HCT116 (cell line): ENCODE measurements around the gene COA8. TPM values are rescaled to one million over a fixed set of nuclear protein-coding genes. Genes with fewer than 3 reads are reported as not detected.

ENCODE experiments used
- ATAC-seq: fragments of 200-7000 bp; cut with Tn5 transposase; 2 replicates; pipeline ENCODE4 v1.9.1; 2020; ENCODE audit warnings: mild to moderate bottlenecking, moderate library complexity
- BruUV-seq: library from RNA; stranded (reverse); fragments of 400-500 nt; replicated peaks from 2 replicates; lab custom pipeline; 2021; lab: Mats Ljungman, UMichigan
- CTCF ChIA-PET: fragments of 300-600 bp; sonication (Branson Sonifier 250); formaldehyde crosslinking; loops from one replicate; lab custom pipeline; 2021; ENCODE audit warnings: antibody characterized with exemption; lab: Charles Lee
- POLR2A ChIA-PET: fragments of 300-600, 350-600 bp; sonication (Branson Sonifier 250); formaldehyde crosslinking; loops from one replicate; lab custom pipeline; 2021; ENCODE audit warnings: antibody characterized with exemption; lab: Charles Lee
- RAD21 ChIA-PET, 2 experiments: fragments of 300-600 bp; sonication (Branson Sonifier 250); formaldehyde crosslinking; loops; one replicate each; lab custom pipeline; 2023; ENCODE audit warnings: low total read pairs in 2 of 2; ENCODE audit not compliant: uncharacterized antibody in 2 of 2, unreplicated experiment in 2 of 2, low non-redundant PET in 1 of 2; lab: Charles Lee
- DNase-seq: peaks from one replicate; pipeline ENCODE4 v3.0.0-alpha.2; 2010; ENCODE audit warnings: low read depth, low spot score
- H2AFZ ChIP-seq: fragments of 200-600 bp; shearing (Covaris generic), sonication (generic); 2 replicates; pipeline ENCODE4 v1.6.1; 2017; ENCODE audit warnings: low read depth, mixed run types, mixed read lengths, antibody characterized with exemption, low read length; ENCODE audit not compliant: poor library complexity, severe bottlenecking
- H3K27ac ChIP-seq: 2 replicates; pipeline ENCODE4 v1.5.1; 2012; ENCODE audit warnings: low read depth, low read length
- H3K27me3 ChIP-seq: fragments of 200-600 bp; sonication (generic); 2 replicates; pipeline ENCODE4 v1.6.1; 2016; ENCODE audit warnings: mixed run types, low read length, mixed read lengths; ENCODE audit not compliant: insufficient read depth
- H3K36me3 ChIP-seq, 2 experiments: fragments of 200-500 bp in 1 of 2; fragments of 200-600 bp in 1 of 2; sonication (Bioruptor generic) in 1 of 2; sonication (generic) in 1 of 2; 2 replicates each; pipeline versions ENCODE4 v1.5.1 to v1.6.1; 2014 to 2016; ENCODE audit warnings: low read length in 2 of 2, inconsistent platforms in 1 of 2, mixed read lengths in 1 of 2, mixed run types in 1 of 2; ENCODE audit not compliant: insufficient read depth in 2 of 2, control insufficient read depth in 1 of 2
- H3K4me1 ChIP-seq, 2 experiments: fragments of 200-600 bp in 1 of 2; sonication (generic) in 1 of 2; 2 replicates each; pipeline versions ENCODE4 v1.5.1 to v1.6.1; 2012 to 2017; ENCODE audit warnings: low read length in 2 of 2, inconsistent platforms in 1 of 2, mild to moderate bottlenecking in 1 of 2, mixed read lengths in 1 of 2, mixed run types in 1 of 2, moderate library complexity in 1 of 2; ENCODE audit not compliant: insufficient read depth in 2 of 2, control insufficient read depth in 1 of 2
- H3K4me2 ChIP-seq: fragments of 200-600 bp; sonication (generic); 2 replicates; pipeline ENCODE4 v1.6.1; 2017; ENCODE audit warnings: mixed run types, low read length, mixed read lengths
- H3K4me3 ChIP-seq, 2 experiments: fragments of 200-600 bp in 1 of 2; sonication (generic) in 1 of 2; replicated peaks in 1 of 2; 2 replicates each; pipeline ENCODE4 v1.5.1; 2011 to 2016; ENCODE audit warnings: low read length in 2 of 2, control low read depth in 1 of 2, low read depth in 1 of 2, mild to moderate bottlenecking in 1 of 2, mixed read lengths in 1 of 2, mixed run types in 1 of 2
- H3K79me2 ChIP-seq: fragments of 200-600 bp; sonication (generic); 2 replicates; pipeline ENCODE4 v1.6.1; 2017; ENCODE audit warnings: mild to moderate bottlenecking, mixed run types, low read length, moderate library complexity, mixed read lengths; ENCODE audit not compliant: insufficient read depth
- H3K9ac ChIP-seq: fragments of 200-600 bp; sonication (generic); 2 replicates; pipeline ENCODE4 v1.6.1; 2016; ENCODE audit warnings: low read length, mixed read lengths
- H3K9me2 ChIP-seq: fragments of 200-600 bp; sonication (generic), shearing (Covaris generic); 2 replicates; pipeline ENCODE4 v1.6.1; 2017; ENCODE audit warnings: mixed run types, mild to moderate bottlenecking, moderate library complexity; ENCODE audit not compliant: insufficient read depth
- H3K9me3 ChIP-seq, 2 experiments: fragments of 200-500 bp in 1 of 2; fragments of 200-600 bp in 1 of 2; sonication (Bioruptor generic) in 1 of 2; sonication (generic) in 1 of 2; 2 replicates each; pipeline ENCODE4 v1.6.1; 2014 to 2017; ENCODE audit warnings: low read length in 2 of 2, mixed read lengths in 2 of 2, inconsistent platforms in 1 of 2, low read depth in 1 of 2, mild to moderate bottlenecking in 1 of 2, mixed run types in 1 of 2, moderate library complexity in 1 of 2; ENCODE audit not compliant: control insufficient read depth in 1 of 2, insufficient read depth in 1 of 2
- H4K20me1 ChIP-seq: fragments of 200-600 bp; sonication (generic), shearing (Covaris generic); 2 replicates; pipeline ENCODE4 v1.6.1; 2017; ENCODE audit warnings: mixed run types, mild to moderate bottlenecking, moderate library complexity; ENCODE audit not compliant: insufficient read depth
- CBX3 ChIP-seq: IDR thresholded peaks from 2 replicates; pipeline ENCODE4 v1.6.1; 2012; ENCODE audit warnings: low read depth
- CEBPB ChIP-seq: IDR thresholded peaks from 2 replicates; pipeline ENCODE4 v1.6.1; 2012; ENCODE audit warnings: low read depth
- CTCF ChIP-seq, 3 experiments: fragments of 200-600 bp in 1 of 3; sonication (generic) in 1 of 3; IDR thresholded peaks in 2 of 3; conservative IDR thresholded peaks in 1 of 3; 2 replicates each; pipeline ENCODE4 v1.5.1; 2012 to 2017; ENCODE audit warnings: low read depth in 2 of 3, low read length in 2 of 3, antibody characterized with exemption in 1 of 3, borderline replicate concordance in 1 of 3, control low read depth in 1 of 3, mild to moderate bottlenecking in 1 of 3, mixed read lengths in 1 of 3, mixed run types in 1 of 3, moderate library complexity in 1 of 3; ENCODE audit not compliant: insufficient read depth in 1 of 3
- EGR1 ChIP-seq: IDR thresholded peaks from 2 replicates; pipeline ENCODE4 v1.6.1; 2012; ENCODE audit warnings: low read depth
- ELF1 ChIP-seq: IDR thresholded peaks from 2 replicates; pipeline ENCODE4 v1.6.1; 2012; ENCODE audit warnings: low read depth, borderline replicate concordance
- EZH2phosphoT487 ChIP-seq: fragments of 200-600 bp; IDR thresholded peaks from 2 replicates; pipeline ENCODE4 v1.6.1; 2018; ENCODE audit warnings: antibody characterized with exemption, borderline replicate concordance
- FOSL1 ChIP-seq: IDR thresholded peaks from 2 replicates; pipeline ENCODE4 v1.6.1; 2012; ENCODE audit warnings: low read depth
- JUND ChIP-seq: IDR thresholded peaks from 2 replicates; pipeline ENCODE4 v1.6.1; 2012
- MAX ChIP-seq: IDR thresholded peaks from 2 replicates; pipeline ENCODE4 v1.6.1; 2012
- POLR2A ChIP-seq: IDR thresholded peaks from 2 replicates; pipeline ENCODE4 v1.7.0; 2011; ENCODE audit warnings: borderline replicate concordance; ENCODE audit not compliant: insufficient read depth, insufficient read length; ENCODE audit errors: extremely low read depth
- POLR2AphosphoS5 ChIP-seq: IDR thresholded peaks from 2 replicates; pipeline ENCODE4 v1.6.1; 2011; ENCODE audit warnings: mild to moderate bottlenecking, low read depth, low read length, moderate library complexity
- RAD21 ChIP-seq: IDR thresholded peaks from 2 replicates; pipeline ENCODE4 v1.6.1; 2012; ENCODE audit warnings: low read depth, mild to moderate bottlenecking
- SIN3A ChIP-seq: IDR thresholded peaks from 2 replicates; pipeline ENCODE4 v1.6.1; 2012; ENCODE audit warnings: low read depth
- SP1 ChIP-seq: IDR thresholded peaks from 2 replicates; pipeline ENCODE4 v1.6.1; 2012; ENCODE audit warnings: low read depth
- SRF ChIP-seq: IDR thresholded peaks from 2 replicates; pipeline ENCODE4 v1.6.1; 2012; ENCODE audit warnings: low read depth
- TCF7L2 ChIP-seq: IDR thresholded peaks from 2 replicates; pipeline ENCODE4 v1.7.0; 2011; ENCODE audit warnings: borderline replicate concordance, inconsistent platforms; ENCODE audit not compliant: insufficient read depth, insufficient read length; ENCODE audit errors: extremely low read depth
- ZBTB33 ChIP-seq: IDR thresholded peaks from 2 replicates; pipeline ENCODE4 v1.6.1; 2011; ENCODE audit warnings: mild to moderate bottlenecking, low read length, moderate library complexity; ENCODE audit not compliant: insufficient replicate concordance; ENCODE audit errors: extremely low read depth
- ZFX ChIP-seq: fragments of 450-650 bp; IDR thresholded peaks from 2 replicates; pipeline ENCODE4 v1.6.1; 2017
- ZNF274 ChIP-seq: fragments of 200-500 bp; sonication (Bioruptor generic); IDR thresholded peaks from 2 replicates; pipeline ENCODE4 v1.6.1; 2014; ENCODE audit warnings: mild to moderate bottlenecking, low read depth, low read length, inconsistent platforms
- intact Hi-C: fragments of 100-400 bp; cut with micrococcal nuclease; formaldehyde crosslinking; loops from 2 replicates; pipeline ENCODE4 v1.10.0; 2022
- total RNA-seq: library from RNA; stranded (reverse); gene quantifications from one replicate; pipeline ENCODE4 v1.2.1, GENCODE V29; 2021; ENCODE audit not compliant: unreplicated experiment

Gene COA8
- total RNA-seq, 1 experiment from 2014 or later = 29.4 TPM

GRCh38 chr14:103611215-103611614 is 48.5 kb downstream of the COA8 start:
- CTCF ChIA-PET = no interaction called here
- H3K79me2 ChIP-seq = no peaks in the 10 kb centered on the region
- no peaks in the 10 kb centered on the region for H3K9me2 ChIP-seq
- POLR2A ChIA-PET = no interaction called here
- H3K4me3 ChIP-seq = no peak overlapping the region
- no peak overlapping the region for H3K27ac ChIP-seq
- no peaks in the 10 kb centered on the region for H3K4me1 ChIP-seq
- H3K9me3 ChIP-seq = peaks cover 0 to 9% of the 10 kb centered on the region in 2 experiments; a peak in 3 of 4 replicates
- H4K20me1 ChIP-seq = no peaks in the 10 kb centered on the region
- TF ChIP-seq MAX = no peak
- TF ChIP-seq CBX3 = no peak
- no peak for TF ChIP-seq SP1
- no peak for TF ChIP-seq ZFX
- no peak for TF ChIP-seq FOSL1
- TF ChIP-seq TCF7L2 = no peak
- no peak for TF ChIP-seq SIN3A
- TF ChIP-seq EGR1 = no peak
- no peak for TF ChIP-seq ELF1
- TF ChIP-seq ZNF274 = no peak
- no peak for TF ChIP-seq SRF
- no peak for TF ChIP-seq JUND
- no peak for TF ChIP-seq RAD21
- no peak for TF ChIP-seq POLR2A
- no peak for TF ChIP-seq CEBPB
- TF ChIP-seq POLR2AphosphoS5 = no peak
- TF ChIP-seq CTCF (IDR thresholded peaks at IDR 0.05 in 2 of 3, conservative IDR thresholded peaks at IDR 0.05 in 1 of 3; ENCODE audit: borderline replicate concordance in 1 of 3, insufficient read depth in 1 of 3, low read depth in 2 of 3, low read length in 2 of 3) = no peak
- no peak for TF ChIP-seq EZH2phosphoT487
- no peak for TF ChIP-seq ZBTB33
- no peaks in the 10 kb centered on the region for H3K27me3 ChIP-seq
- RAD21 ChIA-PET = no interaction called here
- no peaks in the 10 kb centered on the region for H3K36me3 ChIP-seq
- ATAC-seq = no peak
- H3K4me2 ChIP-seq = no peak overlapping the region
- no TSS peak for BruUV-seq
- DNase-seq = no peak
- H2AFZ ChIP-seq = no peak overlapping the region
- H3K9ac ChIP-seq = no peak overlapping the region
- intact Hi-C loops = no loop called here
